A549 (cell line): ENCODE results near the gene ARHGEF11. TPM values are rescaled to one million over a fixed set of nuclear protein-coding genes. Genes with fewer than 3 reads are reported as not detected.

ENCODE experiments used
- ATAC-seq, 2 experiments: fragments of 200-7000 bp in 1 of 2; fragments of >200 bp in 1 of 2; cut with Nextera tagmentation in 1 of 2; cut with Tn5 transposase in 1 of 2; 3 replicates each; pipeline versions ENCODE4 v1.8.0 to v1.9.1; 2018 to 2020; ENCODE audit warnings: mild to moderate bottlenecking in 1 of 2, moderate library complexity in 1 of 2
- CTCF ChIA-PET: fragments of 300-600 bp; sonication (Branson Sonifier 250); formaldehyde crosslinking; extraction: SDS; loops from one replicate; lab custom pipeline; 2021; ENCODE audit warnings: antibody characterized with exemption, inconsistent platforms; lab: Yijun Ruan, JAX
- POLR2A ChIA-PET: fragments of 350-600 bp; formaldehyde crosslinking; extraction: SDS; loops from one replicate; lab custom pipeline; 2021; ENCODE audit warnings: antibody characterized with exemption, inconsistent platforms; lab: Yijun Ruan, JAX
- DNase-seq, 2 experiments: peaks; one replicate each; pipeline versions ENCODE4 v3.0.0 to v3.0.0-alpha.2; 2011 to 2016; ENCODE audit warnings: low read depth in 1 of 2, low spot score in 1 of 2
- FAIRE-seq: peaks from 2 replicates; lab custom pipeline; 2011; peaks lifted over from hg19 to GRCh38; lab: Jason Lieb, UNC
- H3K27ac ChIP-seq, 2 experiments: fragments of >200 bp; sonication (Bioruptor Twin); formaldehyde crosslinking; 3 replicates each; pipeline ENCODE4 v1.5.1; 2016 to 2017
- H3K4me1 ChIP-seq: fragments of >200 bp; sonication (Bioruptor Twin); formaldehyde crosslinking; 3 replicates; pipeline ENCODE4 v1.6.1; 2016
- H3K4me2 ChIP-seq: fragments of >200 bp; sonication (Bioruptor Twin); formaldehyde crosslinking; 3 replicates; pipeline ENCODE4 v1.6.1; 2016
- H3K4me3 ChIP-seq: fragments of >200 bp; sonication (Bioruptor Twin); formaldehyde crosslinking; 3 replicates; pipeline ENCODE4 v1.5.1; 2016
- H3K9me3 ChIP-seq: fragments of >200 bp; sonication (Bioruptor Twin); formaldehyde crosslinking; 3 replicates; pipeline ENCODE4 v1.6.1; 2016
- ATOH8 ChIP-seq: fragments of 250-450 bp; sonication (Bioruptor Pico); IDR thresholded peaks from 2 replicates; pipeline ENCODE4 v1.5.0; 2020; ENCODE audit warnings: low read depth, mild to moderate bottlenecking, moderate library complexity
- CBX2 ChIP-seq: fragments of 200-600 bp; sonication (generic); IDR thresholded peaks from 2 replicates; pipeline ENCODE4 v1.6.1; 2016; ENCODE audit warnings: low read depth, mild to moderate bottlenecking, borderline replicate concordance
- CBX8 ChIP-seq: fragments of 200-600 bp; sonication (generic); IDR thresholded peaks from 2 replicates; pipeline ENCODE4 v1.6.1; 2016
- CEBPB ChIP-seq, 2 experiments: fragments of >200 bp in 1 of 2; sonication (Bioruptor Twin) in 1 of 2; formaldehyde crosslinking in 1 of 2; IDR thresholded peaks; 2 replicates each; pipeline ENCODE4 v1.6.1; 2012 to 2016
- CHD2 ChIP-seq: fragments of 150-350 bp; IDR thresholded peaks from 2 replicates; pipeline ENCODE4 v1.6.1; 2014; ENCODE audit warnings: low read length; ENCODE audit not compliant: partially characterized antibody
- CTCF ChIP-seq: fragments of >200 bp; sonication (Bioruptor Twin); formaldehyde crosslinking; IDR thresholded peaks from 3 replicates; pipeline ENCODE4 v1.5.1; 2016
- EHMT2 ChIP-seq: fragments of 200-600 bp; sonication (generic); IDR thresholded peaks from 2 replicates; pipeline ENCODE4 v1.6.1; 2016; ENCODE audit warnings: antibody characterized with exemption, low read depth, mild to moderate bottlenecking, moderate library complexity
- ESRRA ChIP-seq: fragments of 150-350 bp; IDR thresholded peaks from 2 replicates; pipeline ENCODE4 v1.6.1; 2014; ENCODE audit warnings: mild to moderate bottlenecking, low read length, borderline replicate concordance
- FOSL2 ChIP-seq, 2 experiments: fragments of 450-650 bp in 1 of 2; fragments of >200 bp in 1 of 2; sonication (Bioruptor Twin) in 1 of 2; formaldehyde crosslinking; IDR thresholded peaks; 2 replicates each; pipeline versions ENCODE4 v1.5.0 to v1.6.1; 2016 to 2020; ENCODE audit warnings: mild to moderate bottlenecking in 1 of 2, moderate library complexity in 1 of 2
- GATA3 ChIP-seq: IDR thresholded peaks from 2 replicates; pipeline ENCODE4 v1.6.1; 2012; ENCODE audit warnings: borderline replicate concordance
- HDAC2 ChIP-seq: fragments of 200-600 bp; sonication (generic); IDR thresholded peaks from 2 replicates; pipeline ENCODE4 v1.6.1; 2016
- HOXB13 ChIP-seq: fragments of 250-450 bp; sonication (Bioruptor Pico); IDR thresholded peaks from 2 replicates; pipeline ENCODE4 v1.5.0; 2020; ENCODE audit warnings: low read depth, mild to moderate bottlenecking, moderate library complexity
- HOXB5 ChIP-seq: fragments of 250-450 bp; sonication (Bioruptor Pico); IDR thresholded peaks from 2 replicates; pipeline ENCODE4 v1.5.0; 2020; ENCODE audit warnings: mild to moderate bottlenecking, moderate library complexity
- JUN ChIP-seq, 2 experiments: fragments of >200 bp; sonication (Bioruptor Twin); formaldehyde crosslinking; IDR thresholded peaks; 2 replicates in 1 of 2; 3 replicates in 1 of 2; pipeline ENCODE4 v1.6.1; 2016 to 2017
- MAFK ChIP-seq: fragments of 450-650 bp; IDR thresholded peaks from 2 replicates; pipeline ENCODE4 v1.6.1; 2014; ENCODE audit not compliant: partially characterized antibody
- MAX ChIP-seq: IDR thresholded peaks from 2 replicates; pipeline ENCODE4 v1.6.1; 2012
- MAZ ChIP-seq: fragments of 150-350 bp; IDR thresholded peaks from 2 replicates; pipeline ENCODE4 v1.6.1; 2014; ENCODE audit warnings: antibody characterized with exemption, low read depth, low read length, borderline replicate concordance
- NFE2L2 ChIP-seq: fragments of 150-350 bp; conservative IDR thresholded peaks from 2 replicates; pipeline ENCODE4 v1.6.1; 2014; ENCODE audit warnings: low read length
- NPAS2 ChIP-seq: fragments of 250-450 bp; sonication (Bioruptor Pico); IDR thresholded peaks from 2 replicates; pipeline ENCODE4 v1.8.0; 2022; ENCODE audit warnings: mild to moderate bottlenecking, moderate library complexity, borderline replicate concordance
- PHF8 ChIP-seq: fragments of 200-600 bp; sonication (generic); IDR thresholded peaks from 2 replicates; pipeline ENCODE4 v1.6.1; 2016; ENCODE audit warnings: low read depth, mild to moderate bottlenecking, antibody characterized with exemption, moderate library complexity, borderline replicate concordance
- POLR2A ChIP-seq: IDR thresholded peaks from 2 replicates; pipeline ENCODE4 v1.6.1; 2012; ENCODE audit warnings: mild to moderate bottlenecking, low read length
- RAD21 ChIP-seq, 2 experiments: fragments of >200 bp in 1 of 2; sonication (Bioruptor Twin) in 1 of 2; formaldehyde crosslinking in 1 of 2; IDR thresholded peaks in 1 of 2; conservative IDR thresholded peaks in 1 of 2; 2 replicates in 1 of 2; 3 replicates in 1 of 2; pipeline ENCODE4 v1.6.1; 2012 to 2018; ENCODE audit warnings: inconsistent platforms in 1 of 2
- RCOR1 ChIP-seq: fragments of 150-350 bp; IDR thresholded peaks from 2 replicates; pipeline ENCODE4 v1.6.1; 2014; ENCODE audit warnings: antibody characterized with exemption, low read length, low read depth
- REST ChIP-seq: fragments of 200-600 bp; sonication (generic); IDR thresholded peaks from 2 replicates; pipeline ENCODE4 v1.6.1; 2016; ENCODE audit warnings: antibody characterized with exemption, mild to moderate bottlenecking, moderate library complexity
- RFX5 ChIP-seq: fragments of 450-650 bp; IDR thresholded peaks from 2 replicates; pipeline ENCODE4 v1.7.1; 2014; ENCODE audit warnings: antibody characterized with exemption, mild to moderate bottlenecking, moderate library complexity
- TP53 ChIP-seq: fragments of 250-450 bp; sonication (Bioruptor Pico); IDR thresholded peaks from 2 replicates; pipeline ENCODE4 v1.5.0; 2021; ENCODE audit warnings: mild to moderate bottlenecking, moderate library complexity
- ZFP36 ChIP-seq: fragments of 450-650 bp; IDR thresholded peaks from 2 replicates; pipeline ENCODE4 v1.6.1; 2014; ENCODE audit warnings: borderline replicate concordance; ENCODE audit not compliant: partially characterized antibody
- ZNF302 ChIP-seq: fragments of 250-450 bp; sonication (Bioruptor Pico); IDR thresholded peaks from 2 replicates; pipeline ENCODE4 v1.9.0; 2021; ENCODE audit warnings: inconsistent platforms, mild to moderate bottlenecking, moderate library complexity
- ZSCAN20 ChIP-seq: fragments of 250-450 bp; sonication (Bioruptor Pico); IDR thresholded peaks from 2 replicates; pipeline ENCODE4 v1.8.0; 2022; ENCODE audit warnings: mild to moderate bottlenecking, moderate library complexity
- WGBS: methylation state at CpG from one replicate; pipeline ENCODE4 v1.1.6; 2017; ENCODE audit errors: missing lambda C conversion rate; 5-methylcytosine and 5-hydroxymethylcytosine counted together
- polyA plus RNA-seq, 4 experiments: library from polyadenylated mRNA; depleted of rRNA in 3 of 4; stranded (reverse); fragments of >200 nt; fragmentation: RNase III in 1 of 4; extraction: RNeasy Plus Mini Kit Qiagen cat#74134 plus additional on column Dnase treatment in 1 of 4; gene quantifications; 2 replicates in 3 of 4; 3 replicates in 1 of 4; pipeline ENCODE4 v1.2.3, GENCODE V29; 2011 to 2017

Gene ARHGEF11
- polyA plus RNA-seq, 2 of the 4 experiments (the other 2 are of a cell fraction) = 15.7 to 17.1 TPM

GRCh38 chr1:156930483-156930882, 115.1 kb downstream of the ARHGEF11 start:
- H3K27ac ChIP-seq = no peak overlapping the region
- no peaks in the 10 kb centered on the region for H3K9me3 ChIP-seq
- DNase-seq (no peak), ATAC-seq (no peak), FAIRE-seq (no peak)
- ChIA-PET CTCF (interaction anchor here (1.2 to 11.4 kb wide), 7 partner anchors 10 to 240 kb away, joined by 4 to 341 read pairs (median 7); partner anchors contain the start of genes INSRR, LRRC71, NTRK1 and PEAR1), POLR2A (no interaction called here)
- H3K4me1 ChIP-seq = peaks cover 7% of the 10 kb centered on the region; the same call in 1 of the 3 replicates
- H3K4me3 ChIP-seq = no peak overlapping the region
- no peak for TF ChIP-seq ESRRA
- no peak for TF ChIP-seq HDAC2
- no peak for TF ChIP-seq MAX
- TF ChIP-seq ATOH8 (CRISPR knock-in tag) = no peak
- TF ChIP-seq GATA3 = no peak
- no peak for TF ChIP-seq REST
- no peak for TF ChIP-seq ZNF302 (CRISPR knock-in tag)
- TF ChIP-seq MAZ = no peak
- TF ChIP-seq CTCF = no peak
- no peak for TF ChIP-seq RCOR1
- no peak for TF ChIP-seq PHF8
- TF ChIP-seq EHMT2 = no peak
- no peak for TF ChIP-seq RAD21 (conservative IDR thresholded peaks at IDR 0.05 in 1 of 2, IDR thresholded peaks at IDR 0.05 in 1 of 2)
- WGBS = 61% methylated on average over 4 of the region's 4 CpGs
- H3K4me2 ChIP-seq = no peak overlapping the region

- Histone ChIP-seq H3K4me3 (no peak overlapping the region), H3K27ac (no peak overlapping the region), H3K4me2 (no peak overlapping the region), H3K9me3 (no peaks in the 10 kb centered on the region), H3K4me1 (peaks cover 7% of the 10 kb centered on the region; the same call in 1 of the 3 replicates)
- no peak for FAIRE-seq
- ATAC-seq = no peak
- WGBS = 72% methylated on average over 5 of the region's 6 CpGs
- ChIA-PET POLR2A (no interaction called here), CTCF (interaction anchor here (0.7 to 11.4 kb wide), 10 partner anchors 9 to 240 kb away, joined by 3 to 341 read pairs (median 9); partner anchors contain the start of genes INSRR, LRRC71, NTRK1 and PEAR1)
- DNase-seq = no peak
- TF ChIP-seq TP53 (CRISPR knock-in tag) (no peak), ZNF302 (CRISPR knock-in tag) (no peak), POLR2A (no peak), ZSCAN20 (no peak), JUN (IDR thresholded peaks at IDR 0.05) (no peak), MAFK (no peak), CEBPB (IDR thresholded peaks at IDR 0.05) (no peak), ZFP36 (no peak), CHD2 (no peak), FOSL2 (IDR thresholded peaks at IDR 0.05) (no peak), FOSL2 (CRISPR knock-in tag; IDR thresholded peaks at IDR 0.05) (no peak), NFE2L2 (no peak), RFX5 (no peak), CBX2 (no peak), ESRRA (no peak), HOXB13 (CRISPR knock-in tag) (no peak), HOXB5 (CRISPR knock-in tag) (no peak), CTCF (no peak), CBX8 (no peak), NPAS2 (CRISPR knock-in tag) (no peak)
These were observed 115.8 kb downstream of the ARHGEF11 start for GRCh38 chr1:156929596-156930238.
